Suprapubic skin (tissue), 4 donors: ENCODE measurements around the gene AGPAT2. TPM values are rescaled to one million over a fixed set of nuclear protein-coding genes. Genes with fewer than 3 reads are reported as not detected.

Source experiments
- DNase-seq, 2 donors: peaks; one replicate each; pipeline ENCODE4 v3.0.0-alpha.2; 2019; ENCODE audit warnings: low spot score in 2 of 2
- H3K27ac ChIP-seq: fragments of 200-600 bp; sonication (generic); one replicate; pipeline ENCODE4 v1.5.1; 2019
- H3K27me3 ChIP-seq: fragments of 200-600 bp; sonication (generic); one replicate; pipeline ENCODE4 v1.5.1; 2019
- H3K36me3 ChIP-seq: fragments of 200-600 bp; sonication (generic); one replicate; pipeline ENCODE4 v1.5.1; 2019
- H3K4me1 ChIP-seq: fragments of 200-600 bp; sonication (generic); one replicate; pipeline ENCODE4 v1.5.1; 2019
- H3K4me3 ChIP-seq: fragments of 200-600 bp; sonication (generic); one replicate; pipeline ENCODE4 v1.5.1; 2019; ENCODE audit warnings: mild to moderate bottlenecking
- H3K9me3 ChIP-seq: fragments of 200-600 bp; sonication (generic); one replicate; pipeline ENCODE4 v1.5.1; 2019
- EP300 ChIP-seq: sonication (generic); formaldehyde crosslinking; IDR thresholded peaks from one replicate; pipeline ENCODE4 v1.6.1; 2017; ENCODE audit warnings: antibody characterized with exemption
- POLR2A ChIP-seq, 2 donors: fragments of 450-650 bp; IDR thresholded peaks; one replicate each; pipeline ENCODE4 v1.6.1; 2017; ENCODE audit warnings: antibody characterized with exemption in 2 of 2, mild to moderate bottlenecking in 2 of 2, moderate library complexity in 2 of 2
- POLR2AphosphoS5 ChIP-seq, 3 donors: sonication (generic); formaldehyde crosslinking; IDR thresholded peaks; one replicate each; pipeline ENCODE4 v1.6.1; 2017; ENCODE audit warnings: antibody characterized with exemption in 3 of 3
- WGBS: methylation state at CpG from one replicate; pipeline ENCODE4 v1.1.5; 2018; 5-methylcytosine and 5-hydroxymethylcytosine counted together
- total RNA-seq, 4 donors: library from RNA; depleted of rRNA; stranded (reverse); fragments of >200 nt; gene quantifications; one replicate each; pipeline ENCODE4 v1.1.0, GENCODE V29; 2016
- TF ChIP-seq, protein P1 (sequence below), 2 donors: fragments of 200-600 bp in 1 of 2; fragments of 450-650 bp in 1 of 2; sonication (generic) in 1 of 2; IDR thresholded peaks; one replicate each; pipeline ENCODE4 v1.5.1; 2016 to 2019; ENCODE audit warnings: antibody characterized with exemption in 2 of 2, mild to moderate bottlenecking in 1 of 2, moderate library complexity in 1 of 2

The AGPAT2 gene
- total RNA-seq, 4 donors from 2014 or later: 43.5 to 73.2 (median 63.5) TPM

GRCh38 chr9:136628268-136628667 is 59.0 kb downstream of the AGPAT2 start:
- peaks cover 62% of the 10 kb centered on the region for H3K4me1 ChIP-seq
- WGBS: 70% methylated on average over 26 of the region's 26 CpGs

DNA sequence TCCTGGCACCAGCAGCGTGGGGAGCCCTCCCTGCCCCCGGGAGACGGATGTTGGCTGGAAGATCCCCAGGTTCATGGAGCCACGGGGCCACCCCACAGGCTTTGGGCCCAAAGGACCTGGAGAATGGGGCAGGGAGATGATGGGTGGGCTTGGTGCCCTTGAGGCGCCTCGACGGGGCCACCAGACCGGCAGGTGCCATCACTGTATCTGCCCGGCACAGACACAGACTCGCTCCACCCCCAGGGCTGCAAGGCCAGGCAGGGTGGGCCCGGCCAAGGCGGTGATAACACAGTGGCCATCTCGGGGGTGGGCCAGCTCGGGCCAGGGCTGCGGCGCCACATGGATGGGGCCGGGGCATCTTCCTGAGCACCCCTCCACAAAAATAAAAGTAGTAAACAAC is 59.6 kb downstream of the AGPAT2 start:
- Histone ChIP-seq H3K4me3 (no peak overlapping the region), H3K27me3 (peaks cover 5% of the 10 kb centered on the region), H3K9me3 (no peaks in the 10 kb centered on the region), H3K27ac (no peak overlapping the region), H3K36me3 (no peaks in the 10 kb centered on the region), H3K4me1 (peaks cover 68% of the 10 kb centered on the region)
- no peak for TF ChIP-seq POLR2A (IDR thresholded peaks at IDR 0.05)
- no peak for TF ChIP-seq EP300
- TF ChIP-seq, protein P1, sequence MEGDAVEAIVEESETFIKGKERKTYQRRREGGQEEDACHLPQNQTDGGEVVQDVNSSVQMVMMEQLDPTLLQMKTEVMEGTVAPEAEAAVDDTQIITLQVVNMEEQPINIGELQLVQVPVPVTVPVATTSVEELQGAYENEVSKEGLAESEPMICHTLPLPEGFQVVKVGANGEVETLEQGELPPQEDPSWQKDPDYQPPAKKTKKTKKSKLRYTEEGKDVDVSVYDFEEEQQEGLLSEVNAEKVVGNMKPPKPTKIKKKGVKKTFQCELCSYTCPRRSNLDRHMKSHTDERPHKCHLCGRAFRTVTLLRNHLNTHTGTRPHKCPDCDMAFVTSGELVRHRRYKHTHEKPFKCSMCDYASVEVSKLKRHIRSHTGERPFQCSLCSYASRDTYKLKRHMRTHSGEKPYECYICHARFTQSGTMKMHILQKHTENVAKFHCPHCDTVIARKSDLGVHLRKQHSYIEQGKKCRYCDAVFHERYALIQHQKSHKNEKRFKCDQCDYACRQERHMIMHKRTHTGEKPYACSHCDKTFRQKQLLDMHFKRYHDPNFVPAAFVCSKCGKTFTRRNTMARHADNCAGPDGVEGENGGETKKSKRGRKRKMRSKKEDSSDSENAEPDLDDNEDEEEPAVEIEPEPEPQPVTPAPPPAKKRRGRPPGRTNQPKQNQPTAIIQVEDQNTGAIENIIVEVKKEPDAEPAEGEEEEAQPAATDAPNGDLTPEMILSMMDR (IDR thresholded peaks at IDR 0.05): no peak
- no peak for TF ChIP-seq POLR2AphosphoS5 (IDR thresholded peaks at IDR 0.05)
- 82% methylated on average over 16 of the region's 17 CpGs for WGBS
- DNase-seq: no peak

More at GRCh38 chr9:136628268-136628667, 59.0 kb downstream of the AGPAT2 start:
- no peak for TF ChIP-seq POLR2AphosphoS5 (IDR thresholded peaks at IDR 0.05)
- TF ChIP-seq, protein P1 (IDR thresholded peaks at IDR 0.05): no peak
- H3K27ac ChIP-seq: no peak overlapping the region
- no peaks in the 10 kb centered on the region for H3K36me3 ChIP-seq
- no peaks in the 10 kb centered on the region for H3K9me3 ChIP-seq
- no peak for DNase-seq
- peaks cover 6% of the 10 kb centered on the region for H3K27me3 ChIP-seq
- H3K4me3 ChIP-seq: no peak overlapping the region

GRCh38 chr9:136626740-136627642 is 60.3 kb downstream of the AGPAT2 start:
- no peaks in the 10 kb centered on the region for H3K27me3 ChIP-seq
- H3K9me3 ChIP-seq: no peaks in the 10 kb centered on the region
- no peak overlapping the region for H3K27ac ChIP-seq
- WGBS: 43% methylated on average over 5 of the region's 25 CpGs
- H3K4me1 ChIP-seq: peaks cover 75% of the 10 kb centered on the region
- H3K4me3 ChIP-seq: no peak overlapping the region
- peak in 1 of 2 donors; percentile 60 for DNase-seq
- TF ChIP-seq, protein P1 (IDR thresholded peaks at IDR 0.05): peak in 1 of 2 donors; percentile 31
- no peak for TF ChIP-seq POLR2A (IDR thresholded peaks at IDR 0.05)
- no peaks in the 10 kb centered on the region for H3K36me3 ChIP-seq

DNA sequence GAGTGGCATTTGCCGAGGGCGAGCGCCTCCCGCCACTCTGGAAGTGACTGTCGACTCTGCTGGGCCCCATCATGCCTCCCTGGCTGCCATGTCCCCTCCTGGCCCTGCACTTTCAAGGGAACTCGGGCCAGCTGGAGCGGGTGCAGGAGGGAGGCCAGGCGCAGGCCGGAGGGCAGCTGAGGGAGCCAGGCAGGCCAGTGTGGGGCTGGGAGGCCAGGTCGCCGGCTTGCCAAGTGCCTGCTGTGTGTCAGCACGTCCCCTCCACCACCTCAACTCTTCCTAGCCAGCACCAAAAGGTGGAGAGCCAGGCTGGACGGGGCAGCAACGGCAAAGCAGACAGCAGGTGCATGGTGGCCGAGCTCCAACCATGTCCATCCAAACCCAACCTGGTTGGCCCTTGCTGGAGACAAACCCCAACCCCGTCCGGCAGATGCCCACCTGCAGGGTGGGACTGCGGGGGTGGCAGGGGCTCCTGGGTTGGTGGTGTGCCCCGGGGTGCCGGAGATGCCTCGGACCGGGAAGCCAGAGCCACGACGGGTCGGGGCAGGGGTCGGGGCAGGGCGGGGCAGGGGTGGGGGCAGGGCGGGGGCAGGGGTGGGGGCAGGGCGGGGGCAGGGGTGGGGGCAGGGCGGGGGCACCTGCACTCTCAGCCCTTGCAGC is 61.1 kb downstream of the AGPAT2 start:
- Histone ChIP-seq H3K4me3 (no peak overlapping the region), H3K27me3 (no peaks in the 10 kb centered on the region), H3K9me3 (no peaks in the 10 kb centered on the region), H3K27ac (no peak overlapping the region), H3K36me3 (no peaks in the 10 kb centered on the region), H3K4me1 (peaks cover 78% of the 10 kb centered on the region)
- no CpG with 5 or more reads among the region's 30 CpGs for WGBS
- DNase-seq: no peak
- no peak for TF ChIP-seq POLR2A (IDR thresholded peaks at IDR 0.05)
- TF ChIP-seq, protein P1 (IDR thresholded peaks at IDR 0.05): no peak
- no peak for TF ChIP-seq POLR2AphosphoS5 (IDR thresholded peaks at IDR 0.05)
- no peak for TF ChIP-seq EP300
